DOHH2 (cell line): ENCODE data around the gene BCL2L1.
"Not testable (repeated sequence)": the region's sequence is repeated elsewhere in the genome, so short reads cannot be mapped to it uniquely, and the experiment has no call there.

Experiments used
- H3F3A ChIP-seq: fragments of 200-600 bp; sonication (generic), shearing (Covaris generic); 2 replicates; pipeline ENCODE4 v1.6.0; 2016; ENCODE audit warnings: antibody characterized with exemption, mild to moderate bottlenecking; ENCODE audit not compliant: control insufficient read depth, insufficient read depth
- H3K27ac ChIP-seq: fragments of 200-600 bp; sonication (generic); 2 replicates; pipeline ENCODE4 v1.5.1; 2014; ENCODE audit warnings: low read depth, mild to moderate bottlenecking, low read length, moderate library complexity
- H3K27me3 ChIP-seq: fragments of 200-600 bp; sonication (generic); 2 replicates; pipeline ENCODE4 v1.6.1; 2014; ENCODE audit warnings: mild to moderate bottlenecking, low read length, mixed read lengths; ENCODE audit not compliant: control insufficient read depth
- H3K36me3 ChIP-seq: fragments of 200-600 bp; sonication (generic); 2 replicates; pipeline ENCODE4 v1.6.1; 2014; ENCODE audit warnings: mild to moderate bottlenecking, low read length, moderate library complexity, mixed read lengths; ENCODE audit not compliant: control insufficient read depth
- H3K4me1 ChIP-seq: fragments of 200-600 bp; sonication (generic); 2 replicates; pipeline ENCODE4 v1.6.1; 2014; ENCODE audit warnings: mild to moderate bottlenecking, low read length, mixed read lengths; ENCODE audit not compliant: control insufficient read depth
- H3K4me2 ChIP-seq: fragments of 200-600 bp; sonication (generic); 2 replicates; pipeline ENCODE4 v1.6.0; 2014; ENCODE audit warnings: mild to moderate bottlenecking, low read length, moderate library complexity
- H3K4me3 ChIP-seq: fragments of 200-600 bp; sonication (generic); 2 replicates; pipeline ENCODE4 v1.5.1; 2014; ENCODE audit warnings: mild to moderate bottlenecking, low read length, mixed read lengths
- H3K79me2 ChIP-seq: fragments of 200-600 bp; sonication (generic); 2 replicates; pipeline ENCODE4 v1.6.1; 2014; ENCODE audit warnings: mild to moderate bottlenecking, low read length, mixed read lengths; ENCODE audit not compliant: control insufficient read depth
- H3K9me2 ChIP-seq: fragments of 200-600 bp; sonication (generic); replicated peaks from 2 replicates; pipeline ENCODE4 v1.6.1; 2014; ENCODE audit warnings: mild to moderate bottlenecking, low read length, mixed read lengths; ENCODE audit not compliant: control insufficient read depth
- H3K9me3 ChIP-seq: fragments of 200-600 bp; sonication (generic); 2 replicates; pipeline ENCODE4 v1.6.1; 2014; ENCODE audit warnings: antibody characterized with exemption, low read length, mixed read lengths; ENCODE audit not compliant: control insufficient read depth, insufficient read depth
- H4K20me1 ChIP-seq: fragments of 200-600 bp; sonication (generic); 2 replicates; pipeline ENCODE4 v1.6.0; 2014; ENCODE audit warnings: low read depth, mild to moderate bottlenecking, antibody characterized with exemption, low read length, moderate library complexity; ENCODE audit not compliant: control insufficient read depth, insufficient read depth
- EZH2phosphoT487 ChIP-seq: fragments of 200-600 bp; sonication (generic); IDR thresholded peaks from 2 replicates; pipeline ENCODE4 v1.6.1; 2017; ENCODE audit warnings: borderline replicate concordance, mild to moderate bottlenecking, antibody characterized with exemption, low read length, moderate library complexity, mixed read lengths
- TF ChIP-seq, protein P1 (sequence below): fragments of 200-600 bp; sonication (generic); IDR thresholded peaks from one replicate; pipeline ENCODE4 v1.5.1; 2014; ENCODE audit warnings: antibody characterized with exemption, mild to moderate bottlenecking, low read depth, low read length; ENCODE audit not compliant: poor library complexity, severe bottlenecking

Gene BCL2L1

GRCh38 chr20:31652917-31653396 lies 69.7 kb downstream of the BCL2L1 start:
- no peaks in the 10 kb centered on the region for H3K79me2 ChIP-seq

GRCh38 chr20:31648104-31648503 lies 74.6 kb downstream of the BCL2L1 start:
- H3K27me3 ChIP-seq, H3K4me3 ChIP-seq, H3K27ac ChIP-seq, H3K36me3 ChIP-seq, H3K9me2 ChIP-seq, H3K4me1 ChIP-seq, H3K79me2 ChIP-seq, H3K9me3 ChIP-seq, H3F3A ChIP-seq, H4K20me1 ChIP-seq, H3K4me2 ChIP-seq: not testable (repeated sequence)

More at GRCh38 chr20:31652917-31653396, 69.7 kb downstream of the BCL2L1 start:
- H3K4me3 ChIP-seq, result no peak overlapping the region
- H3K9me3 ChIP-seq, result no peaks in the 10 kb centered on the region
- H3K27ac ChIP-seq, result no peak overlapping the region
- peaks cover 6% of the 10 kb centered on the region; the same call in 1 of the 2 replicates for H3K27me3 ChIP-seq
- H3K36me3 ChIP-seq, result no peaks in the 10 kb centered on the region
- H4K20me1 ChIP-seq, result no peaks in the 10 kb centered on the region
- H3K4me2 ChIP-seq, result no peak overlapping the region
- no peaks in the 10 kb centered on the region for H3K9me2 ChIP-seq
- TF ChIP-seq EZH2phosphoT487, result no peak
- TF ChIP-seq, protein P1, sequence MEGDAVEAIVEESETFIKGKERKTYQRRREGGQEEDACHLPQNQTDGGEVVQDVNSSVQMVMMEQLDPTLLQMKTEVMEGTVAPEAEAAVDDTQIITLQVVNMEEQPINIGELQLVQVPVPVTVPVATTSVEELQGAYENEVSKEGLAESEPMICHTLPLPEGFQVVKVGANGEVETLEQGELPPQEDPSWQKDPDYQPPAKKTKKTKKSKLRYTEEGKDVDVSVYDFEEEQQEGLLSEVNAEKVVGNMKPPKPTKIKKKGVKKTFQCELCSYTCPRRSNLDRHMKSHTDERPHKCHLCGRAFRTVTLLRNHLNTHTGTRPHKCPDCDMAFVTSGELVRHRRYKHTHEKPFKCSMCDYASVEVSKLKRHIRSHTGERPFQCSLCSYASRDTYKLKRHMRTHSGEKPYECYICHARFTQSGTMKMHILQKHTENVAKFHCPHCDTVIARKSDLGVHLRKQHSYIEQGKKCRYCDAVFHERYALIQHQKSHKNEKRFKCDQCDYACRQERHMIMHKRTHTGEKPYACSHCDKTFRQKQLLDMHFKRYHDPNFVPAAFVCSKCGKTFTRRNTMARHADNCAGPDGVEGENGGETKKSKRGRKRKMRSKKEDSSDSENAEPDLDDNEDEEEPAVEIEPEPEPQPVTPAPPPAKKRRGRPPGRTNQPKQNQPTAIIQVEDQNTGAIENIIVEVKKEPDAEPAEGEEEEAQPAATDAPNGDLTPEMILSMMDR, result no peak
- peaks cover 4% of the 10 kb centered on the region; the same call in 1 of the 2 replicates for H3K4me1 ChIP-seq
- H3F3A ChIP-seq, result no peaks in the 10 kb centered on the region

- no peaks in the 10 kb centered on the region for H3F3A ChIP-seq
- TF ChIP-seq, protein P1, result no peak
- TF ChIP-seq EZH2phosphoT487, result no peak
- no peaks in the 10 kb centered on the region for H3K4me1 ChIP-seq
- no peaks in the 10 kb centered on the region for H3K9me3 ChIP-seq
- no peak overlapping the region for H3K4me2 ChIP-seq
- no peaks in the 10 kb centered on the region for H3K79me2 ChIP-seq
- H4K20me1 ChIP-seq, result no peaks in the 10 kb centered on the region
- H3K9me2 ChIP-seq, result no peaks in the 10 kb centered on the region
- no peak overlapping the region for H3K4me3 ChIP-seq
- no peaks in the 10 kb centered on the region for H3K27me3 ChIP-seq
- H3K27ac ChIP-seq, result no peak overlapping the region
- H3K36me3 ChIP-seq, result no peaks in the 10 kb centered on the region
These were observed 78.0 kb downstream of the BCL2L1 start for GRCh38 chr20:31644701-31645100.

GRCh38 chr20:31643522-31643921 lies 79.1 kb downstream of the BCL2L1 start:
- Histone ChIP-seq H3K27me3 (no peaks in the 10 kb centered on the region), H3K79me2 (no peaks in the 10 kb centered on the region), H3F3A (no peaks in the 10 kb centered on the region), H3K27ac (no peak overlapping the region), H3K4me3 (no peak overlapping the region), H4K20me1 (no peaks in the 10 kb centered on the region), H3K4me1 (no peaks in the 10 kb centered on the region), H3K4me2 (no peak overlapping the region), H3K9me2 (no peaks in the 10 kb centered on the region), H3K9me3 (no peaks in the 10 kb centered on the region), H3K36me3 (no peaks in the 10 kb centered on the region)
- TF ChIP-seq, protein P1, result no peak
- TF ChIP-seq EZH2phosphoT487, result no peak
